Measurements from ENCODE around the gene EFL1.

DNA sequence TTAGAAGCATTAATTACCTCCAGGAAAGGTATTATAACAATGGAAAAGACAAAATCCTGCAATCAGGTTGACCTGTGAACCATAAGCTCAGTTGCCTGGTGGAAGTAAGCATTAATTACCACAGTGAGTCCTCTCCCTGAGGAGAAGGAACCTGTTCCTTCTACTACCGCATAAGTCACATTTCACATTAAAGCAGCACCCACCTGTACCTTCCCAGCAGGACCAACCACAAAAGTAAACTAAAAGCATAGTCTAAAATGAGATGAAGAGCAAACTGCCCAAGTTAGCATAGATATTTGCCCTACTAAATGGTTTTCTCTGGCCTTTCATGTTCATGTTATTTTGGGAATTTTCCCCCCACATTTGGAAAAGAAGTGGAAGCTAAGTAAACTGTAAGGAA, 78.2 kb downstream of the EFL1 start:
- TF ChIP-seq CTCF (tag by site-specific recombination; IDR thresholded peaks at IDR 0.05), result no peak
- TF ChIP-seq, protein P1, sequence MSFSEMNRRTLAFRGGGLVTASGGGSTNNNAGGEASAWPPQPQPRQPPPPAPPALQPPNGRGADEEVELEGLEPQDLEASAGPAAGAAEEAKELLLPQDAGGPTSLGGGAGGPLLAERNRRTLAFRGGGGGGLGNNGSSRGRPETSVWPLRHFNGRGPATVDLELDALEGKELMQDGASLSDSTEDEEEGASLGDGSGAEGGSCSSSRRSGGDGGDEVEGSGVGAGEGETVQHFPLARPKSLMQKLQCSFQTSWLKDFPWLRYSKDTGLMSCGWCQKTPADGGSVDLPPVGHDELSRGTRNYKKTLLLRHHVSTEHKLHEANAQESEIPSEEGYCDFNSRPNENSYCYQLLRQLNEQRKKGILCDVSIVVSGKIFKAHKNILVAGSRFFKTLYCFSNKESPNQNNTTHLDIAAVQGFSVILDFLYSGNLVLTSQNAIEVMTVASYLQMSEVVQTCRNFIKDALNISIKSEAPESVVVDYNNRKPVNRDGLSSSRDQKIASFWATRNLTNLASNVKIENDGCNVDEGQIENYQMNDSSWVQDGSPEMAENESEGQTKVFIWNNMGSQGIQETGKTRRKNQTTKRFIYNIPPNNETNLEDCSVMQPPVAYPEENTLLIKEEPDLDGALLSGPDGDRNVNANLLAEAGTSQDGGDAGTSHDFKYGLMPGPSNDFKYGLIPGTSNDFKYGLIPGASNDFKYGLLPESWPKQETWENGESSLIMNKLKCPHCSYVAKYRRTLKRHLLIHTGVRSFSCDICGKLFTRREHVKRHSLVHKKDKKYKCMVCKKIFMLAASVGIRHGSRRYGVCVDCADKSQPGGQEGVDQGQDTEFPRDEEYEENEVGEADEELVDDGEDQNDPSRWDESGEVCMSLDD (tag by site-specific recombination; IDR thresholded peaks at IDR 0.05), result no peak
- TF ChIP-seq ZNF121 (tag by site-specific recombination; IDR thresholded peaks at IDR 0.05), result no peak
- no peak for TF ChIP-seq ZNF416 (tag by site-specific recombination; IDR thresholded peaks at IDR 0.05)
- no peak for TF ChIP-seq ZNF623 (tag by site-specific recombination; IDR thresholded peaks at IDR 0.05)
- no peak for TF ChIP-seq ZNF777 (tag by site-specific recombination; IDR thresholded peaks at IDR 0.05; ENCODE audit: borderline replicate concordance)
- no peak for TF ChIP-seq ZEB2 (tag by site-specific recombination; IDR thresholded peaks at IDR 0.05)
- no peak for TF ChIP-seq ZNF629 (tag by site-specific recombination; IDR thresholded peaks at IDR 0.05)
